GM12874 (cell line): ENCODE measurements around the gene TLL2.

Experiments used
- CTCF ChIP-seq: IDR thresholded peaks from 2 replicates; pipeline ENCODE4 v1.5.1; 2011; ENCODE audit warnings: low read depth, mild to moderate bottlenecking, control low read depth, low read length, moderate library complexity; ENCODE audit not compliant: insufficient read depth

Gene TLL2

GRCh38 chr10:96397902-96398301, 115.8 kb downstream of the TLL2 start:
- TF ChIP-seq CTCF, result no peak

GRCh38 chr10:96395931-96396877, 117.5 kb downstream of the TLL2 start:
- TF ChIP-seq CTCF, result peak; percentile 87

GRCh38 chr10:96390460-96390864, 123.3 kb downstream of the TLL2 start:
- TF ChIP-seq CTCF, result no peak

GRCh38 chr10:96389785-96390184, 123.9 kb downstream of the TLL2 start:
- TF ChIP-seq CTCF, result no peak

- TF ChIP-seq CTCF, result no peak
Observed at GRCh38 chr10:96387601-96388000, 126.1 kb downstream of the TLL2 start.

GRCh38 chr10:96387161-96387560, 126.6 kb downstream of the TLL2 start:
- TF ChIP-seq CTCF, result no peak

- TF ChIP-seq CTCF, result no peak
Observed at GRCh38 chr10:96384506-96384905, 129.2 kb downstream of the TLL2 start.
